Caco-2 (cell line): Measurements from ENCODE around the gene PPP1R14B. TPM values are rescaled to one million over a fixed set of nuclear protein-coding genes. Genes with fewer than 3 reads are reported as not detected.

Experiments used
- BruUV-seq: library from RNA; stranded (reverse); fragments of 400-500 nt; replicated peaks from 2 replicates; lab custom pipeline; 2021; lab: Mats Ljungman, UMichigan
- CTCF ChIA-PET: fragments of 300-600 bp; sonication (Branson Sonifier 250); formaldehyde crosslinking; loops from one replicate; lab custom pipeline; 2022; ENCODE audit warnings: antibody characterized with exemption; lab: Charles Lee
- POLR2A ChIA-PET: fragments of 300-600 bp; sonication (Branson Sonifier 250); formaldehyde crosslinking; loops from one replicate; lab custom pipeline; 2022; ENCODE audit warnings: antibody characterized with exemption; lab: Charles Lee
- DNase-seq, 2 experiments: peaks; one replicate each; pipeline versions ENCODE4 v3.0.0 to v3.0.0-alpha.2; 2020 to 2022
- H3K27me3 ChIP-seq: replicated peaks from 2 replicates; pipeline ENCODE4 v1.6.0; 2011; ENCODE audit warnings: low read length; ENCODE audit not compliant: control insufficient read depth, insufficient read depth
- H3K36me3 ChIP-seq: 2 replicates; pipeline ENCODE4 v1.5.1; 2011; ENCODE audit warnings: low read length; ENCODE audit not compliant: control insufficient read depth, insufficient read depth
- H3K4me1 ChIP-seq: fragments of 250-450 bp; sonication (Bioruptor Pico); 2 replicates; pipeline ENCODE4 v1.5.1; 2020; ENCODE audit warnings: mild to moderate bottlenecking
- H3K4me3 ChIP-seq: 2 replicates; pipeline ENCODE4 v1.5.1; 2011; ENCODE audit warnings: low read depth, mild to moderate bottlenecking, control low read depth, low read length
- H3K9me3 ChIP-seq: fragments of 250-450 bp; sonication (Bioruptor Pico); 2 replicates; pipeline ENCODE4 v1.5.1; 2020; ENCODE audit warnings: mild to moderate bottlenecking, moderate library complexity
- H3K27ac Mint-ChIP-seq: one replicate; pipeline ENCODE4 v1.8.0; 2022; ENCODE audit warnings: mixed read lengths; ENCODE audit not compliant: unreplicated experiment
- H3K27me3 Mint-ChIP-seq: one replicate; pipeline ENCODE4 v1.8.0; 2022; ENCODE audit warnings: mixed read lengths; ENCODE audit not compliant: insufficient read depth, unreplicated experiment
- H3K36me3 Mint-ChIP-seq: one replicate; pipeline ENCODE4 v1.8.0; 2022; ENCODE audit warnings: mild to moderate bottlenecking, mixed read lengths; ENCODE audit not compliant: insufficient read depth, unreplicated experiment
- H3K4me1 Mint-ChIP-seq: one replicate; pipeline ENCODE4 v1.8.0; 2022; ENCODE audit warnings: low read depth, mixed read lengths; ENCODE audit not compliant: unreplicated experiment
- H3K4me3 Mint-ChIP-seq: one replicate; pipeline ENCODE4 v1.8.0; 2022; ENCODE audit warnings: mild to moderate bottlenecking, moderate library complexity, mixed read lengths; ENCODE audit not compliant: unreplicated experiment
- H3K9me3 Mint-ChIP-seq: one replicate; pipeline ENCODE4 v1.8.0; 2022; ENCODE audit warnings: mixed read lengths; ENCODE audit not compliant: unreplicated experiment
- intact Hi-C: fragments of 100-400 bp; cut with micrococcal nuclease; formaldehyde crosslinking; loops from one replicate; pipeline ENCODE4 v1.10.0; 2022; ENCODE audit not compliant: unreplicated experiment
- total RNA-seq: library from RNA; stranded (reverse); gene quantifications from 2 replicates; pipeline ENCODE4 v1.2.3, GENCODE V29; 2022
- TF ChIP-seq, protein P1 (sequence below), 2 experiments: fragments of 200-600 bp in 1 of 2; IDR thresholded peaks; 1 replicate in 1 of 2; 2 replicates in 1 of 2; pipeline versions ENCODE4 v1.5.1 to v1.8.0; 2011 to 2022; ENCODE audit warnings: antibody characterized with exemption in 1 of 2, control low read depth in 1 of 2, inconsistent platforms in 1 of 2, low read depth in 1 of 2, low read length in 1 of 2, mild to moderate bottlenecking in 1 of 2, moderate library complexity in 1 of 2; ENCODE audit not compliant: insufficient read depth in 1 of 2, severe bottlenecking in 1 of 2, unreplicated experiment in 1 of 2

Gene PPP1R14B
- total RNA-seq, 1 experiment from 2014 or later = 162 TPM

DNA sequence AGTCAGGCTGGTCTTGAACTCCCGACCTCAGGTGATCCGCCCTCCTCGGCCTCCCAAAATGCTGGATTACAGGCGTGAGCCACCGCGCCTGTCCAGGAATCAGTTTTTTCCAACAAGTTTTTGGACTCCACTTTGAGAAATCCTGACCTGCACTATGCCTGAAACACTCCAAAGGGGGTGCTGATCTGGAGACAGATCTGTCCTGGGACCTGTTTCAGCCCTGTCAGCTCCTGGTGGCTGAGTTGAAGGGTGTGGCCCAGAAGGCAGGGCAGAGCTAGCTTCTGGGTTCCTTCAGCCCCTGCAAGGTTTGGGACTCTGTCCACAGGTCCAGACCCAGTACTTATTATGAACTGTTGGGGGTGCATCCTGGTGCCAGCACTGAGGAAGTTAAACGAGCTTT is 15.2 kb downstream of the PPP1R14B start:
- Histone ChIP-seq H3K27me3 (no peaks in the 10 kb centered on the region), H3K4me3 (no peak overlapping the region), H3K36me3 (peaks cover 2% of the 10 kb centered on the region; the same call in 1 of the 2 replicates), H3K4me1 (peaks cover 35% of the 10 kb centered on the region), H3K9me3 (no peaks in the 10 kb centered on the region)
- no peaks in the 10 kb centered on the region for H3K27me3 Mint-ChIP-seq
- peaks cover 24% of the 10 kb centered on the region for H3K36me3 Mint-ChIP-seq
- intact Hi-C loops = no loop called here
- no peaks in the 10 kb centered on the region for H3K9me3 Mint-ChIP-seq
- ChIA-PET CTCF (interaction anchor here (0.7 kb wide), 1 partner anchor 1500 kb away, joined by 6 read pairs; no protein-coding TSS in a partner anchor), POLR2A (interaction anchor here (0.7 to 1.3 kb wide), 2 partner anchors 10 to 12 kb away, joined by 5 read pairs; no protein-coding TSS in a partner anchor)
- BruUV-seq = no TSS peak
- H3K4me3 Mint-ChIP-seq = peak overlapping the region; percentile 83
- H3K4me1 Mint-ChIP-seq = no peaks in the 10 kb centered on the region
- H3K27ac Mint-ChIP-seq = no peak overlapping the region
- DNase-seq = no peak
- TF ChIP-seq, protein P1, sequence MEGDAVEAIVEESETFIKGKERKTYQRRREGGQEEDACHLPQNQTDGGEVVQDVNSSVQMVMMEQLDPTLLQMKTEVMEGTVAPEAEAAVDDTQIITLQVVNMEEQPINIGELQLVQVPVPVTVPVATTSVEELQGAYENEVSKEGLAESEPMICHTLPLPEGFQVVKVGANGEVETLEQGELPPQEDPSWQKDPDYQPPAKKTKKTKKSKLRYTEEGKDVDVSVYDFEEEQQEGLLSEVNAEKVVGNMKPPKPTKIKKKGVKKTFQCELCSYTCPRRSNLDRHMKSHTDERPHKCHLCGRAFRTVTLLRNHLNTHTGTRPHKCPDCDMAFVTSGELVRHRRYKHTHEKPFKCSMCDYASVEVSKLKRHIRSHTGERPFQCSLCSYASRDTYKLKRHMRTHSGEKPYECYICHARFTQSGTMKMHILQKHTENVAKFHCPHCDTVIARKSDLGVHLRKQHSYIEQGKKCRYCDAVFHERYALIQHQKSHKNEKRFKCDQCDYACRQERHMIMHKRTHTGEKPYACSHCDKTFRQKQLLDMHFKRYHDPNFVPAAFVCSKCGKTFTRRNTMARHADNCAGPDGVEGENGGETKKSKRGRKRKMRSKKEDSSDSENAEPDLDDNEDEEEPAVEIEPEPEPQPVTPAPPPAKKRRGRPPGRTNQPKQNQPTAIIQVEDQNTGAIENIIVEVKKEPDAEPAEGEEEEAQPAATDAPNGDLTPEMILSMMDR (IDR thresholded peaks at IDR 0.05; ENCODE audit: insufficient read depth in 1 of 2, low read depth in 1 of 2, low read length in 1 of 2, severe bottlenecking in 1 of 2, unreplicated experiment in 1 of 2) = no peak

DNA sequence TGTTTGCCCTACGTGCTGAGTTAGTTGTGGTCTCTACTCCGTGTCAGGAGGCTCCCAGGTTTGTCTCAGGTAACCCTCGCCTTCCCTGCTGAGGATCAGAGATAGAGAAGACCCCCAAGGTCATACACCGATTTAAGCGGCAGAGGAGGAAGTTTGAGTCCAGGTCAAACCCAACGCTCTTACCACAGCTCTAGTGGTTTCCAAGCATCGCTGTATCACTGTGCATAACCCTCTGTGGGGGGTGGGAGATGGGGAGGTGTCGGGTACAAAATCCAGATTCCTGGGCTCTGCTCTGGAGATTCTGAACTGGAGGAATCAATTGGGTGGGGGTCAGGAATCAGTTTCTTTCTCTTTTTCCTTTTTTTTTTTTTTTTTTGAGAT is 15.8 kb downstream of the PPP1R14B start:
- peak overlapping the region; percentile 67 for H3K27ac Mint-ChIP-seq
- H3K4me1 Mint-ChIP-seq = no peaks in the 10 kb centered on the region
- ChIA-PET POLR2A (interaction anchor here (0.7 to 1.3 kb wide), 2 partner anchors 10 to 13 kb away, joined by 5 read pairs; no protein-coding TSS in a partner anchor), CTCF (interaction anchor here (0.7 kb wide), 1 partner anchor 1499 kb away, joined by 6 read pairs; no protein-coding TSS in a partner anchor)
- TF ChIP-seq, protein P1 (IDR thresholded peaks at IDR 0.05; ENCODE audit: insufficient read depth in 1 of 2, low read depth in 1 of 2, low read length in 1 of 2, severe bottlenecking in 1 of 2, unreplicated experiment in 1 of 2) = no peak
- DNase-seq = no peak
- no peaks in the 10 kb centered on the region for H3K9me3 ChIP-seq
- no peaks in the 10 kb centered on the region for H3K27me3 ChIP-seq
- H3K36me3 ChIP-seq = peaks cover 2% of the 10 kb centered on the region; the same call in 1 of the 2 replicates
- no peaks in the 10 kb centered on the region for H3K9me3 Mint-ChIP-seq
- H3K4me3 Mint-ChIP-seq = peak overlapping the region; percentile 83
- H3K27me3 Mint-ChIP-seq = no peaks in the 10 kb centered on the region
- intact Hi-C loops = no loop called here
- peaks cover 36% of the 10 kb centered on the region for H3K4me1 ChIP-seq
- H3K36me3 Mint-ChIP-seq = peaks cover 28% of the 10 kb centered on the region
- peak overlapping the region; percentile 81 for H3K4me3 ChIP-seq
- BruUV-seq = no TSS peak

DNA sequence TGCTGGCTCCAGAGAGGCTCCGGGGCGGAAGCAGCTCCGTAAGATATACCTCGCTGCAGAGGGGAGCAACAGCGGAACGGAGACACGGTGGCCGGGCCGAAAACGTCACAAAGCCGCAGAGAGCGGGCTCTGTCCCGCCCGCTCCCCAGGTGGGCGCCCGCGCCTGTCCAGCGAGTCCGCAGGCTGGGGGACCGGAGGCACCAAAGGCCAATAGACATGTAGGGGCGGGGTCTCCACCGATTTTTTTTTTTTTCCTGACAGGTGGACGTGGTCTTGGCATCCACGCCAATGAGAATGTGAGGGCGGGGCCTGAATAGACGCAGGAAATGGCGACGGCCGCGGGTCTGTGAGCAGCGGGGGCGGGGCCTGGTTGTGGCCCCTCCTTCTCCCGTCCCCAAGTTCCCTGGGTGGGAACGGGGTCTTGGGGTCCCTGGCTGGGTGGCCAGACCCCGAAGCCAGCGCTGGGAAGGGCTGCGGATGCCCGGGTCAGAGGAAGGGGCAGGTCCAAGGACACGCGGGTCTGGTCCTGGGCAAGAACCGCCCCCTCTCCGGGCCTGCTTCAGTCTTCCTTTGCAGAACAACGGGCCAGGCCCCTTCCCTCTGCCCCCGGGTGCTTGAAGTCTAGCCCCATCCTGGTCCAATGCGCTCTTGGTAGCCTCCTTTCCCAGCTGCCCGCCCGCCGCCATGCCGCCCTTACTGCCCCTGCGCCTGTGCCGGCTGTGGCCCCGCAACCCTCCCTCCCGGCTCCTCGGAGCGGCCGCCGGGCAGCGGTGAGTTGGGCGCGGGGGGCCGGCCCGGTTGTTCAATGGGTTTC is 16.4 kb downstream of the PPP1R14B start, which contains the start of gene DNAJC4:
Gene DNAJC4 (plus strand): TSS at position 378 of the 814 bp plus-strand sequence. CDS start 307 bp downstream, at position 685.
- DNase-seq = peak; percentile 94 to 96

More for the DNA sequence above, 16.4 kb downstream of the PPP1R14B start, which contains the start of gene DNAJC4:
- Histone ChIP-seq H3K4me3 (peak within 1 kb of the TSS; percentile 81), H3K9me3 (no peaks in the 10 kb centered on the region), H3K4me1 (peaks cover 33% of the 10 kb centered on the region), H3K36me3 (peaks cover 2% of the 10 kb centered on the region; the same call in 1 of the 2 replicates), H3K27me3 (no peaks in the 10 kb centered on the region)
- POLR2A ChIA-PET = interaction anchor here (1.0 to 1.3 kb wide), 2 partner anchors 11 to 15 kb away, joined by 4 to 5 read pairs; no protein-coding TSS in a partner anchor
- intact Hi-C loops = no loop called here
- no peaks in the 10 kb centered on the region for H3K4me1 Mint-ChIP-seq
- H3K27me3 Mint-ChIP-seq = no peaks in the 10 kb centered on the region
- peak within 1 kb of the TSS; percentile 67 for H3K27ac Mint-ChIP-seq
- no peaks in the 10 kb centered on the region for H3K9me3 Mint-ChIP-seq
- TF ChIP-seq, protein P1 (IDR thresholded peaks at IDR 0.05; ENCODE audit: insufficient read depth in 1 of 2, low read depth in 1 of 2, low read length in 1 of 2, severe bottlenecking in 1 of 2, unreplicated experiment in 1 of 2) = no peak
- H3K36me3 Mint-ChIP-seq = peaks cover 28% of the 10 kb centered on the region
- CTCF ChIA-PET = no interaction called here
- H3K4me3 Mint-ChIP-seq = peak within 1 kb of the TSS; percentile 83
- BruUV-seq = no TSS peak
